RWPE1 (cell line): ENCODE data around the gene SLC37A2.
"Not testable (repeated sequence)": the region's sequence is repeated elsewhere in the genome, so short reads cannot be mapped to it uniquely, and the experiment has no call there.

Source experiments
- CTCF ChIA-PET: fragments of 350-600 bp; sonication (Branson Sonifier 250); formaldehyde crosslinking; extraction: SDS; loops from one replicate; lab custom pipeline; 2021; lab: Yijun Ruan, JAX
- POLR2A ChIA-PET: fragments of 400-600 bp; formaldehyde crosslinking; extraction: SDS; loops from one replicate; lab custom pipeline; 2020; ENCODE audit warnings: antibody characterized with exemption; ENCODE audit not compliant: low non-redundant PET; lab: Yijun Ruan, JAX
- DNase-seq: peaks from one replicate; pipeline ENCODE4 v3.0.0; 2012; ENCODE audit warnings: low spot score
- H3K27ac ChIP-seq: fragments of 450-650 bp; 2 replicates; pipeline ENCODE4 v1.5.1; 2017
- TF ChIP-seq, protein P1 (sequence below): fragments of 450-650 bp; conservative IDR thresholded peaks from 2 replicates; pipeline ENCODE4 v1.5.1; 2017; ENCODE audit warnings: low read depth, mild to moderate bottlenecking

Gene SLC37A2

DNA sequence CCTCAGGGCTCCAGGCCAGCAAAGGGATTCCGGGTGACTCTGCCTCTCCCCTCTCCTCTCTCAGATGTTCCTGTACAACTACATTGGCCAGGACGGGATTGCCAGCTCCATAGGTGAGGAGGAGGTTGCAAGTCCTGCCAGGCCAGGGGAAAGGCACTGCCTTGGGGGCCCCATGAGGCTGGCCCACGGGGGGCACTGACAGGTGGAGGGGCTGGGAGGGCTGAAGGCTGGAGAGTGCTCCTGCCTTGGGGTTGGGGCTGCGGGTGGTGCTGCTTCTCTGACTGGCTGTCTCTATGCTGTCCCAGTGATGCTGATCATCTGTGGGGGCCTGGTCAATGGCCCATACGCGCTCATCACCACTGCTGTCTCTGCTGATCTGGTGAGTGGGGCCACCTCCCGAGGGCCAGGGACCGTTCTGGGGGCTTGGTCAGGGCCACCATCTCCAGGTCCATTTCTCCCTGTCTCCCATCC lies 21.7 kb downstream of the SLC37A2 start:
- TF ChIP-seq, protein P1, sequence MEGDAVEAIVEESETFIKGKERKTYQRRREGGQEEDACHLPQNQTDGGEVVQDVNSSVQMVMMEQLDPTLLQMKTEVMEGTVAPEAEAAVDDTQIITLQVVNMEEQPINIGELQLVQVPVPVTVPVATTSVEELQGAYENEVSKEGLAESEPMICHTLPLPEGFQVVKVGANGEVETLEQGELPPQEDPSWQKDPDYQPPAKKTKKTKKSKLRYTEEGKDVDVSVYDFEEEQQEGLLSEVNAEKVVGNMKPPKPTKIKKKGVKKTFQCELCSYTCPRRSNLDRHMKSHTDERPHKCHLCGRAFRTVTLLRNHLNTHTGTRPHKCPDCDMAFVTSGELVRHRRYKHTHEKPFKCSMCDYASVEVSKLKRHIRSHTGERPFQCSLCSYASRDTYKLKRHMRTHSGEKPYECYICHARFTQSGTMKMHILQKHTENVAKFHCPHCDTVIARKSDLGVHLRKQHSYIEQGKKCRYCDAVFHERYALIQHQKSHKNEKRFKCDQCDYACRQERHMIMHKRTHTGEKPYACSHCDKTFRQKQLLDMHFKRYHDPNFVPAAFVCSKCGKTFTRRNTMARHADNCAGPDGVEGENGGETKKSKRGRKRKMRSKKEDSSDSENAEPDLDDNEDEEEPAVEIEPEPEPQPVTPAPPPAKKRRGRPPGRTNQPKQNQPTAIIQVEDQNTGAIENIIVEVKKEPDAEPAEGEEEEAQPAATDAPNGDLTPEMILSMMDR, result no peak
- H3K27ac ChIP-seq, result peak overlapping the region; percentile 97
- POLR2A ChIA-PET, result no interaction called here
- DNase-seq, result no peak
- CTCF ChIA-PET, result no interaction called here

DNA sequence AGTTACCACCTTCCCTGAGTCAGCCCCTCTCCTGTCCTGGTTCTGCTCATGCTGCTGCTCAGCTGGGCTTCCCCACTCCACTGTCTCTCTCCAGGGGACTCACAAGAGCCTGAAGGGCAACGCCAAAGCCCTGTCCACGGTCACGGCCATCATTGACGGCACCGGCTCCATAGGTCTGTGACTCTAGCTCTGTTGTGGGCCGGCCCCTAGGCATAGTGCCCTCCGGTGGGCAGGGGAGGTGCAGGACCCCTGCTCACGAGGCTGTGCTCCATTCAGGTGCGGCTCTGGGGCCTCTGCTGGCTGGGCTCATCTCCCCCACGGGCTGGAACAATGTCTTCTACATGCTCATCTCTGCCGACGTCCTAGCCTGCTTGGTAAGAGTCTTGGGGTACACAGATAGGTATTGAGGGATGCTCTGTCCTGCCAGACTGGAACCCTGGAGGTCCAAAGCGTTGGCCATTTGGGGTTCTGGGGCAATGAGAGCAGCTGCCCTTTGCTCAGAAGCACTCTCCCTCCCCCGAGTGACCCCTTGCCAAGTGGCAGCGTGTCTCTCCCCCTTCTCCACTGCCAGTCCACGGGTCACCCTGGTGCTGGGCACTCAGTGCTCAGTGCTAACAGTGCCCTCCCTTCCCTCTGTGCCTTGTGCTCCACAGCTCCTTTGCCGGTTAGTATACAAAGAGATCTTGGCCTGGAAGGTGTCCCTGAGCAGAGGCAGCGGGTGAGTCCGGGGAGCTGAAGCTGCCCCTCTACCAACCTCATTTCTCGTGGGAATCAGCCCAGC lies 22.4 kb downstream of the SLC37A2 start:
- CTCF ChIA-PET, result interaction anchor here (1.0 kb wide), 1 partner anchor 56 kb away, joined by 5 read pairs; no protein-coding TSS in a partner anchor
- POLR2A ChIA-PET, result no interaction called here
- TF ChIP-seq, protein P1, result no peak

DNA sequence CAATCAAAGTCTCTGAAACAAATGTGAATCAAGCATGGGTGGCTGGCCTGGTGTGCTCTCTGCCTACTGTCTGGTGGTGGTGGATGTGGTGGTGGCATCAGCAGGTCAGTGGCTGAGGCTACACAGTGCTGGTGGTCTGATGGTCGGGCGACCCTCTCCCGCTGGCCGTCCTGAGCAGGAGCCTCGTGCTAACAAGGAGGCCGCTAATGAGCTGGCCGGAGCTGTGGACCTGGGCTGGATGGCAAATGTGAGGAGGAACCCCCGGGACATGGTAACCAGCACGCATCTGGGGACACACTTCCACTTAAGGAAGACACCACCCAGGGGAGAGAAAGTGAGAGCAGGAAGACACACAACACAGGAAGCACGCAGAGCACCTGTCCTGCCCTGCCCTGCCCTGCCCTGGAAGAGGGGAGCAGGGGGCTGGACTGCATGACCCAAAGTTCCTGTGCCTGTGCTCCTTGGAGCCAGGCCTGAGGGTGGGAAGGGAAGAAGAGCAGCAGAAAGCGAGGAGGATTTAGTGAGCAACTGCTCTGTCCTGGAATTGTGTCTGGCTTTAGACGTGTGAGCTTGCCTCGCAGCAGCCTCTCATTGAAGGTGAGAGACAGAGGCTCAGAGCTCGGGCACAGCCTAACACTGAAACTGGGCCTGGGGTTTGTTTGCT lies 23.7 kb downstream of the SLC37A2 start:
- TF ChIP-seq, protein P1, result no peak
- POLR2A ChIA-PET, result no interaction called here
- CTCF ChIA-PET, result no interaction called here

More for the DNA sequence above, 22.4 kb downstream of the SLC37A2 start:
- DNase-seq, result no peak
- peak overlapping the region; percentile 97 for H3K27ac ChIP-seq

DNA sequence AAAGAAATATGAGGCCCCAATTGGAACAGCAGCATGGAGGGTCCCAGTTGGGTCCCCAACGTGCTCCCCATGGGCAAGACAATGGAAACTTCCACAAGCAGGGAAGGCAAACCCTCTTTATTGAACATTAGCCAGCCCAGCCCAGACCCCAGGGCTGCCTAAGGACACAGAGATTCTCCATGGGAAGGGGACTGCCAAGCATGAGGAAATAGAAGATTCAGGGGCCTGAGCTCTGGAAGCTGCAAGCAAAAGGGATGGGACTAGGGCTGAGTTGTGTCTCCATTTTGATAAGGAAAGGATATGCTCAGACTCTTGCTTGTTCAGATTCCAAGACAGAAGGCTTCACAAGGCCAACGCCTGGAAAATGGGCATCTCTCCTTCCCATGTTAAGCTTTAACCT lies 25.0 kb downstream of the SLC37A2 start:
- no peak for DNase-seq
- ChIA-PET CTCF (no interaction called here), POLR2A (no interaction called here)
- H3K27ac ChIP-seq, result peak overlapping the region; percentile 97
- TF ChIP-seq, protein P1, result no peak

More for the DNA sequence above, 23.7 kb downstream of the SLC37A2 start:
- no peak for DNase-seq
- H3K27ac ChIP-seq, result peak overlapping the region; percentile 97

DNA sequence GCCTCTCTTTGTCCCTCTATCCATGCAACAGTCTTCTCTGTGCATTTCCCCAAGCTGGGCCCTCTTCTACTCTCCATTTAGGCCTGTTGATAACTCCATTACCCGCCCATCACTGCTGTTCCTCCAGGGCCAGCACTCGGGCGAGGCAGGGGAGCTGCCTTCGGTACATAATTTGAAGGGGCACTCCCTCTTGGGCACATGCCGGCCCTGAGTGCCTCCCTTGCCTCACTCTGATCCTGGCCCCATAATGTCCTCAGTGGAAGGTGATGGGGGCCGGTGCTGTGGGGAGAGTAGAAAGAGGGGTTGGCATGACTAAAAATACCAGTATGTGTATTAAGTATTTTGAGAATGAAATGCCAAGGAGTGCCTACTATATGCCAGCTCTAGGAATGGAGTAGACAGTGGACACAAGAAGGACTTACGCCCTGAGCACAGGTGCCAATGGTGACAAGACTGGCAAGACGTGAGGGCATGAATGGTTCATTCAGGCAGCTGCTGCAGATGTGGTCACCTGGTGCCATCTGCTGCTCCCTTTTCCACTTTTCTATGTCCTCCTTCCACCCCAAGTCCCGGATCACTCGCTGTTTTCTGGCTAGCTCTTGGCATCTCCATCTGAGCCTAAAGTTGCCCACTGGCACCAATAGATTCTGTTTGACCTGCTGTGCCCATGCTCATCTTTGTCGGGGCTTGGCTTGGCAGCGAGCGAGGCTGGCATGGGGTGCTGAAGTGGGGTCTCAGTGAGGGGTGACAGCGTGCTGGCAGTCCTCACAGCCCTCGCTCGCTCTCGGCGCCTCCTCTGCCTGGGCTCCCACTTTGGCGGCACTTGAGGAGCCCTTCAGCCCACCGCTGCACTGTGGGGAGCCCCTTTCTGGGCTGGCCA lies 25.7 kb downstream of the SLC37A2 start:
- DNase-seq, result no peak
- ChIA-PET CTCF (no interaction called here), POLR2A (no interaction called here)
- TF ChIP-seq, protein P1, result no peak
- H3K27ac ChIP-seq, result peak overlapping the region; percentile 97; the same call in 1 of the 2 replicates

DNA sequence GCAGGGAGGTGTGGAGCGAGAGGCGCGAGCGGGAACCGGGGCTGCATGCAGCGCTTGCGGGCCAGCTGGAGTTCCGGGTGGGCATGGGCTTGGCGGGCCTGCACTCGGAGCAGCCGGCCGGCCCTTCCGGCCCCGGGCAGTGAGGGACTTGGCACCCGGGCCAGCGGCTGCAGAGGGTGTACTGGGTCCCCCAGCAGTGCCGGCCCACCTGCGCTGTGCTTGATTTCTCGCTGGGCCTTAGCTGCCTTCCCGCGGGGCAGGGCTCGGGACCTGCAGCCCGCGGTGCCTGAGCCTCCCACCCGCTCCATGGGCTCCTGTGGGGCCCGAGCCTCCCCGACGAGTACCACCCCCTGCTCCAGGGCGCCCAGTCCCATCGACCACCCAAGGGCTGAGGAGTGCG lies 26.4 kb downstream of the SLC37A2 start:
- POLR2A ChIA-PET, H3K27ac ChIP-seq, CTCF ChIA-PET, DNase-seq: not testable (repeated sequence)

DNA sequence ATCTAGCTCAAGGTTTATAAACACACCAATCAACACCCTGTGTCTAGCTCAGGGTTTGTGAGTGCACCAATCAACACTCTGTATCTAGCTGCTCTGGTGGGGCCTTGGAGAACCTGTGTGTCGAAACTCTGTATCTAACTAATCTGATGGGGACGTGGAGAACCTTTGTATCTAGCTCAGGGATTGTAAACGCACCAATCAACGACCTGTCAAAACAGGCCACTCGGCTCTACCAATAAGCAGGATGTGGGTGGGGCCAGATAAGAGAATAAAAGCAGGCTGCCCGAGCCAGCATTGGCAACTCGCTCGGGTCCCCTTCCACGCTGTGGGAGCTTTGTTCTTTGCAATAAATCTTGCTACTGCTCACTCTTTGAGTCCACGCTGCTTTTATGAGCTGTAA lies 27.0 kb downstream of the SLC37A2 start:
- DNase-seq, H3K27ac ChIP-seq, POLR2A ChIA-PET, CTCF ChIA-PET: not testable (repeated sequence)
